AG04449 (cell line): ENCODE data around the gene TAF4B.

Experiments used
- CTCF ChIA-PET: fragments of 350-600 bp; formaldehyde crosslinking; extraction: SDS; loops from one replicate; lab custom pipeline; 2021; ENCODE audit warnings: antibody characterized with exemption; lab: Yijun Ruan, JAX
- POLR2A ChIA-PET: fragments of 400-600, 350-600 bp; formaldehyde crosslinking; extraction: SDS; loops from one replicate; lab custom pipeline; 2020; ENCODE audit warnings: antibody characterized with exemption, inconsistent platforms; lab: Yijun Ruan, JAX
- DNase-seq: peaks from one replicate; pipeline ENCODE4 v3.0.0-alpha.2; 2010; ENCODE audit warnings: low read depth, low spot score
- H3K4me3 ChIP-seq: 2 replicates; pipeline ENCODE4 v1.5.1; 2011; ENCODE audit warnings: low read depth, mild to moderate bottlenecking, control low read depth, low read length
- CTCF ChIP-seq: IDR thresholded peaks from one replicate; pipeline ENCODE4 v1.5.1; 2011; ENCODE audit warnings: mild to moderate bottlenecking, moderate library complexity, low read length, control low read depth, inconsistent platforms; ENCODE audit not compliant: insufficient read depth; ENCODE audit errors: missing control alignments

TAF4B gene

GRCh38 chr18:26409091-26409490 lies 182.8 kb downstream of the TAF4B start:
- CTCF ChIA-PET: interaction anchor here (1.0 kb wide), 3 partner anchors 16 to 239 kb away, joined by 3 to 4 read pairs (median 3); no protein-coding TSS in a partner anchor

GRCh38 chr18:26414901-26415440 lies 188.7 kb downstream of the TAF4B start:
- ChIA-PET CTCF (no interaction called here), POLR2A (no interaction called here)
- no peak for DNase-seq
- no peak for TF ChIP-seq CTCF
- H3K4me3 ChIP-seq: no peak overlapping the region

More at GRCh38 chr18:26409091-26409490, 182.8 kb downstream of the TAF4B start:
- DNase-seq: no peak
- H3K4me3 ChIP-seq: no peak overlapping the region
- no peak for TF ChIP-seq CTCF
- POLR2A ChIA-PET: no interaction called here

- no peak overlapping the region for H3K4me3 ChIP-seq
- no peak for DNase-seq
- TF ChIP-seq CTCF: no peak
- ChIA-PET CTCF (no interaction called here), POLR2A (no interaction called here)
Observed at GRCh38 chr18:26415631-26416030, 189.4 kb downstream of the TAF4B start.

- no peak for TF ChIP-seq CTCF
- ChIA-PET CTCF (no interaction called here), POLR2A (no interaction called here)
- H3K4me3 ChIP-seq: no peak overlapping the region
- DNase-seq: no peak
Observed at GRCh38 chr18:26416652-26417150, 190.5 kb downstream of the TAF4B start.

GRCh38 chr18:26417190-26417589 lies 190.9 kb downstream of the TAF4B start:
- POLR2A ChIA-PET: no interaction called here
- no peak for DNase-seq
- CTCF ChIA-PET: no interaction called here

GRCh38 chr18:26418225-26418624 lies 192.0 kb downstream of the TAF4B start:
- DNase-seq: no peak
- TF ChIP-seq CTCF: no peak
- ChIA-PET POLR2A (no interaction called here), CTCF (no interaction called here)
- no peak overlapping the region for H3K4me3 ChIP-seq

More at GRCh38 chr18:26417190-26417589, 190.9 kb downstream of the TAF4B start:
- H3K4me3 ChIP-seq: no peak overlapping the region
- TF ChIP-seq CTCF: no peak
